Kidney (tissue), 14 donors: ENCODE data around the gene GPX3. TPM values are rescaled to one million over a fixed set of nuclear protein-coding genes. Genes with fewer than 3 reads are reported as not detected.
A peak's percentile ranks its signal among the peaks of the same experiment; 100 is the strongest.

Experiments
- DNase-seq, 5 donors: peaks; one replicate each; pipeline ENCODE4 v3.0.0-alpha.2; 2013 to 2020
- FAIRE-seq: peaks from 2 replicates; lab custom pipeline; 2012; peaks lifted over from hg19 to GRCh38; lab: Jason Lieb, UNC
- H3K27ac ChIP-seq, 2 donors: one replicate each; pipeline ENCODE4 v1.7.0; 2013; ENCODE audit warnings: low read depth in 2 of 2, low read length in 2 of 2, inconsistent platforms in 1 of 2
- H3K27me3 ChIP-seq: one replicate; pipeline ENCODE4 v1.7.1; 2013; ENCODE audit warnings: low read length, inconsistent platforms; ENCODE audit not compliant: control insufficient read depth, insufficient read depth
- H3K36me3 ChIP-seq, 3 donors: one replicate each; pipeline versions ENCODE4 v1.7.0 to v1.7.1; 2013; ENCODE audit warnings: low read length in 3 of 3, control low read depth in 1 of 3, inconsistent platforms in 1 of 3; ENCODE audit not compliant: insufficient read depth in 3 of 3, control insufficient read depth in 2 of 3
- H3K4me1 ChIP-seq, 3 donors: one replicate each; pipeline versions ENCODE4 v1.7.0 to v1.7.1; 2013; ENCODE audit warnings: low read length in 3 of 3, inconsistent platforms in 1 of 3, low read depth in 1 of 3; ENCODE audit not compliant: control insufficient read depth in 2 of 3, insufficient read depth in 2 of 3
- H3K4me3 ChIP-seq, 3 donors: one replicate each; pipeline versions ENCODE4 v1.7.0 to v1.8.1; 2013; ENCODE audit warnings: low read length in 3 of 3, control low read depth in 1 of 3, inconsistent platforms in 1 of 3
- H3K9ac ChIP-seq, 3 donors: one replicate each; pipeline versions ENCODE4 v1.7.0 to v1.7.1; 2013; ENCODE audit warnings: low read length in 3 of 3, control low read depth in 1 of 3, inconsistent platforms in 1 of 3
- H3K9me3 ChIP-seq, 3 donors: one replicate each; pipeline versions ENCODE4 v1.7.0 to v1.7.1; 2013; ENCODE audit warnings: low read length in 3 of 3, control low read depth in 1 of 3, inconsistent platforms in 1 of 3; ENCODE audit not compliant: control insufficient read depth in 2 of 3, insufficient read depth in 1 of 3
- CTCF ChIP-seq: IDR thresholded peaks from 3 replicates; pipeline ENCODE4 v1.5.1; 2012; ENCODE audit warnings: mild to moderate bottlenecking, moderate library complexity, borderline replicate concordance; ENCODE audit not compliant: insufficient read depth; ENCODE audit errors: extremely low read depth
- intact Hi-C: fragments of 100-400 bp; cut with DNase I; formaldehyde crosslinking; loops from one replicate; pipeline ENCODE4 v1.11.1; 2022
- polyA plus RNA-seq: library from polyadenylated mRNA; stranded (reverse); fragments of 350-450 nt; fragmentation: Illumina TruSeq; extraction: RNeasy Lipid Tissue Mini Kit (QIAGEN cat#74804); gene quantifications from one replicate; pipeline ENCODE4 v1.2.3, GENCODE V29; 2014; ENCODE audit warnings: low read depth, low replicate concordance; ENCODE audit not compliant: insufficient read depth
- total RNA-seq: library from RNA; stranded (reverse); fragmentation: NEBNext Ultra II Directional; extraction: Animal tissue kit (Norgen Biotek cat#: 25700); gene quantifications from one replicate; pipeline ENCODE4 v1.2.1, GENCODE V29; 2021
- donor health status: control.
- donor health status: control.
- donor health status: control.
- donor health status: control.
- donor health status: control.
- donor health status: DM: yes; HTN: yes; CAD: no.
- donor health status: Normal renal cell carcinoma (clear cell type).

GPX3 gene
- total and polyA plus RNA-seq, 2 donors from 2014 or later = 1,327 to 27,893 TPM

- Histone ChIP-seq H3K4me1 (peaks cover 3 to 43% (median 41%) of the 10 kb centered on the region in 3 donors), H3K27ac (peak overlapping the region; percentile 95), H3K27me3 (no peaks in the 10 kb centered on the region), H3K36me3 (no peaks in the 10 kb centered on the region), H3K9ac (peak overlapping the region in 1 of 3 donors; percentile 34), H3K9me3 (no peaks in the 10 kb centered on the region), H3K4me3 (no peak overlapping the region)
- DNase-seq (no peak), FAIRE-seq (no peak)
- intact Hi-C loops = no loop called here
- no peak for TF ChIP-seq CTCF
These were observed 13.6 kb upstream of the GPX3 start for GRCh38 chr5:151006704-151007334.

- H3K27me3 ChIP-seq = no peaks in the 10 kb centered on the region
- H3K36me3 ChIP-seq = no peaks in the 10 kb centered on the region
- peaks cover 3 to 42% (median 40%) of the 10 kb centered on the region in 3 donors for H3K4me1 ChIP-seq
- H3K9me3 ChIP-seq = no peaks in the 10 kb centered on the region
- intact Hi-C loops = no loop called here
- no peak overlapping the region for H3K4me3 ChIP-seq
- TF ChIP-seq CTCF = no peak
- no peak for DNase-seq
- H3K27ac ChIP-seq = peak overlapping the region; percentile 66 to 95
- FAIRE-seq = no peak
- no peak overlapping the region for H3K9ac ChIP-seq
These were observed 12.8 kb upstream of the GPX3 start for GRCh38 chr5:151007430-151008209.

- intact Hi-C loops = no loop called here
- no peak overlapping the region for H3K9ac ChIP-seq
- H3K27me3 ChIP-seq = no peaks in the 10 kb centered on the region
- FAIRE-seq (no peak), DNase-seq (no peak)
- H3K4me3 ChIP-seq = no peak overlapping the region
- H3K4me1 ChIP-seq = peaks cover 3 to 36% (median 36%) of the 10 kb centered on the region in 3 donors
- peak overlapping the region; percentile 66 to 95 for H3K27ac ChIP-seq
- no peak for TF ChIP-seq CTCF
- no peaks in the 10 kb centered on the region for H3K9me3 ChIP-seq
- no peaks in the 10 kb centered on the region for H3K36me3 ChIP-seq
These were observed 12.2 kb upstream of the GPX3 start for GRCh38 chr5:151008210-151008491.
